HEK293 (cell line): ENCODE results near the gene ZNF296.
A peak's percentile ranks its signal among the peaks of the same experiment; 100 is the strongest.

Experiments
- CTCF ChIA-PET: fragments of 350-600 bp; formaldehyde crosslinking; extraction: SDS; loops from one replicate; lab custom pipeline; 2021; ENCODE audit warnings: antibody characterized with exemption; lab: Yijun Ruan, JAX
- POLR2A ChIA-PET: fragments of 300-600 bp; formaldehyde crosslinking; extraction: SDS; loops from one replicate; lab custom pipeline; 2020; ENCODE audit warnings: antibody characterized with exemption, inconsistent platforms; lab: Yijun Ruan, JAX
- H3K27ac ChIP-seq: fragments of 200-500 bp; sonication (Bioruptor generic); 2 replicates; pipeline ENCODE4 v1.5.1; 2014; ENCODE audit warnings: low read depth, low read length, control low read depth, inconsistent platforms; ENCODE audit errors: extremely low read depth
- H3K36me3 ChIP-seq, 2 experiments: fragments of 200-500 bp in 1 of 2; sonication (Bioruptor generic) in 1 of 2; 1 replicate in 1 of 2; 2 replicates in 1 of 2; pipeline ENCODE4 v1.5.1; 2014 to 2017; ENCODE audit warnings: inconsistent platforms in 2 of 2, low read length in 2 of 2; ENCODE audit not compliant: control insufficient read depth in 2 of 2, insufficient read depth in 1 of 2
- H3K4me1 ChIP-seq: fragments of 200-500 bp; sonication (Bioruptor generic); 2 replicates; pipeline ENCODE4 v1.5.1; 2014; ENCODE audit warnings: mild to moderate bottlenecking, low read length, inconsistent platforms; ENCODE audit not compliant: control insufficient read depth, insufficient read depth
- H3K4me3 ChIP-seq: 2 replicates; pipeline ENCODE4 v1.5.1; 2011; ENCODE audit warnings: low read depth, mild to moderate bottlenecking, control low read depth, low read length, moderate library complexity
- H3K9me3 ChIP-seq: fragments of 200-500 bp; sonication (Bioruptor generic); 2 replicates; pipeline ENCODE4 v1.5.1; 2014; ENCODE audit warnings: low read depth, low read length, inconsistent platforms; ENCODE audit not compliant: control insufficient read depth, insufficient read depth
- KLF1 ChIP-seq: fragments of 450-650 bp; formaldehyde crosslinking; IDR thresholded peaks from 2 replicates; pipeline ENCODE4 v1.5.1; 2016; ENCODE audit warnings: missing biosample characterization, missing genetic modification characterization
- KLF10 ChIP-seq: fragments of 450-650 bp; IDR thresholded peaks from 2 replicates; pipeline ENCODE4 v1.5.1; 2018; ENCODE audit warnings: missing biosample characterization, mild to moderate bottlenecking, missing genetic modification characterization
- MZF1 ChIP-seq: fragments of 450-650 bp; formaldehyde crosslinking; IDR thresholded peaks from 2 replicates; pipeline ENCODE4 v1.5.1; 2017; ENCODE audit warnings: missing biosample characterization, missing genetic modification characterization, borderline replicate concordance
- SCRT2 ChIP-seq: fragments of 450-650 bp; formaldehyde crosslinking; IDR thresholded peaks from 2 replicates; pipeline ENCODE4 v1.5.1; 2016; ENCODE audit warnings: missing biosample characterization, missing genetic modification characterization
- TCF7L2 ChIP-seq: IDR thresholded peaks from 2 replicates; pipeline ENCODE4 v1.6.1; 2011; ENCODE audit warnings: low read depth, mild to moderate bottlenecking, inconsistent platforms, low read length, moderate library complexity, borderline replicate concordance
- YY2 ChIP-seq: fragments of 450-650 bp; formaldehyde crosslinking; IDR thresholded peaks from 2 replicates; pipeline ENCODE4 v1.5.1; 2016; ENCODE audit warnings: missing biosample characterization, missing genetic modification characterization
- ZFHX2 ChIP-seq: fragments of 450-650 bp; formaldehyde crosslinking; conservative IDR thresholded peaks from 2 replicates; pipeline ENCODE4 v1.5.1; 2016; ENCODE audit warnings: missing biosample characterization, missing genetic modification characterization
- ZNF214 ChIP-seq: fragments of 450-650 bp; formaldehyde crosslinking; IDR thresholded peaks from 2 replicates; pipeline ENCODE4 v1.5.1; 2017; ENCODE audit warnings: missing biosample characterization, mild to moderate bottlenecking, missing genetic modification characterization, borderline replicate concordance
- ZNF23 ChIP-seq: fragments of 450-650 bp; formaldehyde crosslinking; IDR thresholded peaks from 2 replicates; pipeline ENCODE4 v1.5.1; 2016; ENCODE audit warnings: missing biosample characterization, missing genetic modification characterization, borderline replicate concordance
- ZNF391 ChIP-seq: fragments of 450-650 bp; formaldehyde crosslinking; IDR thresholded peaks from 2 replicates; pipeline ENCODE4 v1.5.1; 2016; ENCODE audit warnings: low read depth, missing biosample characterization, missing genetic modification characterization, borderline replicate concordance
- ZNF600 ChIP-seq: fragments of 450-650 bp; formaldehyde crosslinking; IDR thresholded peaks from 2 replicates; pipeline ENCODE4 v1.5.1; 2016; ENCODE audit warnings: missing biosample characterization, missing genetic modification characterization
- ZNF660 ChIP-seq: fragments of 450-650 bp; IDR thresholded peaks from 2 replicates; pipeline ENCODE4 v1.5.1; 2018; ENCODE audit warnings: missing biosample characterization, mild to moderate bottlenecking, missing genetic modification characterization
- ZNF792 ChIP-seq: fragments of 450-650 bp; formaldehyde crosslinking; IDR thresholded peaks from 2 replicates; pipeline ENCODE4 v1.5.1; 2016; ENCODE audit warnings: missing biosample characterization, missing genetic modification characterization
- ZSCAN30 ChIP-seq: fragments of 450-650 bp; IDR thresholded peaks from 2 replicates; pipeline ENCODE4 v1.5.1; 2018; ENCODE audit warnings: missing biosample characterization, mild to moderate bottlenecking, missing genetic modification characterization, moderate library complexity
- TF ChIP-seq, protein P1 (sequence below): fragments of 450-650 bp; formaldehyde crosslinking; IDR thresholded peaks from 2 replicates; pipeline ENCODE4 v1.5.1; 2016; ENCODE audit warnings: missing biosample characterization, missing genetic modification characterization
- TF ChIP-seq, protein P2 (sequence below): fragments of 450-650 bp; formaldehyde crosslinking; IDR thresholded peaks from 2 replicates; pipeline ENCODE4 v1.5.1; 2017; ENCODE audit warnings: missing biosample characterization, mild to moderate bottlenecking, missing genetic modification characterization, moderate library complexity
- TF ChIP-seq, protein P3 (sequence below): fragments of 450-650 bp; formaldehyde crosslinking; IDR thresholded peaks from 2 replicates; pipeline ENCODE4 v1.5.1; 2017; ENCODE audit warnings: missing biosample characterization, missing genetic modification characterization
- TF ChIP-seq, protein P4 (sequence below): fragments of 450-650 bp; formaldehyde crosslinking; IDR thresholded peaks from 2 replicates; pipeline ENCODE4 v1.5.1; 2016; ENCODE audit warnings: missing biosample characterization, missing genetic modification characterization

Gene ZNF296

DNA sequence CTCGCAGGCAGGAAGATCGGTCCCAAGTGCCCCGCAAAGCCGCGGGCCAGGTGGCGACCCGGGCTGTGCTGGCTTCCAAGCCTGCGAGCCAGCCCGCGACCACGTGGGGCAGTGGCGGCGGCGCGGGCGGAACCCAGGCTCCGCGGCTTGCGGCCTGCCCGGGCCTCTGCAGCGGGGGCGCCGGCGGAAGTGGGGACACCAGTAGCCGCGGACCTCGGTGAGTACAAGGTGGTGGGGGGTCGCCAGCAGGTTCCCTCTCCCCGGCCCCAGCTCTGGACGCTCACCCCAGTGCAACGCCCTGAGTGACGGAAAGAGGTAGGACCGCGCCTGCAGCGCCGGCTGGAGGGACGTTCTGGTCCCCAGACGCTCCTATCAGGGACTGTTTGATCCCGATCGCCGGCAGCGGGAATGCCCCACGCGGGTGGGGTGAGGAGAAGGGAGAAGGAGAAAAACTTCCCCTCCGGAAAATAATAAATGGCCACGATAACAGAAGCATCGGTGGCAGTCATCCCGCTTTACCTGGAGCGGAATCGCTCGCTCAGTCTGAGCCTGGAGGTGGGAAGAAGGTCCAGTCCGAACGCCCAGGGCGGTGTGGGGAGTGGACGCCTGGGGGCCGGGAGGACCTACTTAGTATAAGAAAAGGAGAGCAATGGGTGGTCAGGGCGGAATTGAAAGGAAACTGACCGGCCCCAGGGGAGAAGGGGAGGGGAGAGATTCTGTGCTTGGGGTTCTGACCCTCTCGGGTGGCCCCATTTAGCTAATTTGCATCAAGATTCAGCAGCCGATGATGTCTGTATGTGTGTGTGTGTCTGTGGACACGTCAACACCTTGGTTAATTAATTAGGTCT is 3.0 kb upstream of the ZNF296 start, which contains the start of gene GEMIN7 (continued):
- TF ChIP-seq ZNF214 (tag by site-specific recombination), result no peak
- TF ChIP-seq ZSCAN30 (tag by site-specific recombination), result peak; percentile 99
- TF ChIP-seq, protein P1, sequence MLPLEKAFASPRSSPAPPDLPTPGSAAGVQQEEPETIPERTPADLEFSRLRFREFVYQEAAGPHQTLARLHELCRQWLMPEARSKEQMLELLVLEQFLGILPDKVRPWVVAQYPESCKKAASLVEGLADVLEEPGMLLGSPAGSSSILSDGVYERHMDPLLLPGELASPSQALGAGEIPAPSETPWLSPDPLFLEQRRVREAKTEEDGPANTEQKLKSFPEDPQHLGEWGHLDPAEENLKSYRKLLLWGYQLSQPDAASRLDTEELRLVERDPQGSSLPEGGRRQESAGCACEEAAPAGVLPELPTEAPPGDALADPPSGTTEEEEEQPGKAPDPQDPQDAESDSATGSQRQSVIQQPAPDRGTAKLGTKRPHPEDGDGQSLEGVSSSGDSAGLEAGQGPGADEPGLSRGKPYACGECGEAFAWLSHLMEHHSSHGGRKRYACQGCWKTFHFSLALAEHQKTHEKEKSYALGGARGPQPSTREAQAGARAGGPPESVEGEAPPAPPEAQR (tag by site-specific recombination), result peak; percentile 86; the same call in 1 of the 2 replicates
- TF ChIP-seq, protein P2, sequence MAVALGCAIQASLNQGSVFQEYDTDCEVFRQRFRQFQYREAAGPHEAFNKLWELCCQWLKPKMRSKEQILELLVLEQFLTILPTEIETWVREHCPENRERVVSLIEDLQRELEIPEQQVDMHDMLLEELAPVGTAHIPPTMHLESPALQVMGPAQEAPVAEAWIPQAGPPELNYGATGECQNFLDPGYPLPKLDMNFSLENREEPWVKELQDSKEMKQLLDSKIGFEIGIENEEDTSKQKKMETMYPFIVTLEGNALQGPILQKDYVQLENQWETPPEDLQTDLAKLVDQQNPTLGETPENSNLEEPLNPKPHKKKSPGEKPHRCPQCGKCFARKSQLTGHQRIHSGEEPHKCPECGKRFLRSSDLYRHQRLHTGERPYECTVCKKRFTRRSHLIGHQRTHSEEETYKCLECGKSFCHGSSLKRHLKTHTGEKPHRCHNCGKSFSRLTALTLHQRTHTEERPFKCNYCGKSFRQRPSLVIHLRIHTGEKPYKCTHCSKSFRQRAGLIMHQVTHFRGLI (tag by site-specific recombination), result 0 out of 2 replicates have a peak, but pooled peaks have one; percentile 23
- TF ChIP-seq ZFHX2 (tag by site-specific recombination), result peak; percentile 49
- TF ChIP-seq ZNF792 (tag by site-specific recombination), result no peak
- TF ChIP-seq, protein P3, sequence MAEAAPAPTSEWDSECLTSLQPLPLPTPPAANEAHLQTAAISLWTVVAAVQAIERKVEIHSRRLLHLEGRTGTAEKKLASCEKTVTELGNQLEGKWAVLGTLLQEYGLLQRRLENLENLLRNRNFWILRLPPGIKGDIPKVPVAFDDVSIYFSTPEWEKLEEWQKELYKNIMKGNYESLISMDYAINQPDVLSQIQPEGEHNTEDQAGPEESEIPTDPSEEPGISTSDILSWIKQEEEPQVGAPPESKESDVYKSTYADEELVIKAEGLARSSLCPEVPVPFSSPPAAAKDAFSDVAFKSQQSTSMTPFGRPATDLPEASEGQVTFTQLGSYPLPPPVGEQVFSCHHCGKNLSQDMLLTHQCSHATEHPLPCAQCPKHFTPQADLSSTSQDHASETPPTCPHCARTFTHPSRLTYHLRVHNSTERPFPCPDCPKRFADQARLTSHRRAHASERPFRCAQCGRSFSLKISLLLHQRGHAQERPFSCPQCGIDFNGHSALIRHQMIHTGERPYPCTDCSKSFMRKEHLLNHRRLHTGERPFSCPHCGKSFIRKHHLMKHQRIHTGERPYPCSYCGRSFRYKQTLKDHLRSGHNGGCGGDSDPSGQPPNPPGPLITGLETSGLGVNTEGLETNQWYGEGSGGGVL (tag by site-specific recombination), result peak; percentile 81
- peak; percentile 53 for TF ChIP-seq YY2 (tag by site-specific recombination)
- peak; percentile 13; the same call in 1 of the 2 replicates for TF ChIP-seq KLF1
- TF ChIP-seq KLF10 (tag by site-specific recombination), result peak; percentile 77
- no peak for TF ChIP-seq ZNF23 (tag by site-specific recombination)
- TF ChIP-seq TCF7L2, result no peak
- TF ChIP-seq SCRT2 (tag by site-specific recombination), result peak; percentile 18; the same call in 1 of the 2 replicates

DNA sequence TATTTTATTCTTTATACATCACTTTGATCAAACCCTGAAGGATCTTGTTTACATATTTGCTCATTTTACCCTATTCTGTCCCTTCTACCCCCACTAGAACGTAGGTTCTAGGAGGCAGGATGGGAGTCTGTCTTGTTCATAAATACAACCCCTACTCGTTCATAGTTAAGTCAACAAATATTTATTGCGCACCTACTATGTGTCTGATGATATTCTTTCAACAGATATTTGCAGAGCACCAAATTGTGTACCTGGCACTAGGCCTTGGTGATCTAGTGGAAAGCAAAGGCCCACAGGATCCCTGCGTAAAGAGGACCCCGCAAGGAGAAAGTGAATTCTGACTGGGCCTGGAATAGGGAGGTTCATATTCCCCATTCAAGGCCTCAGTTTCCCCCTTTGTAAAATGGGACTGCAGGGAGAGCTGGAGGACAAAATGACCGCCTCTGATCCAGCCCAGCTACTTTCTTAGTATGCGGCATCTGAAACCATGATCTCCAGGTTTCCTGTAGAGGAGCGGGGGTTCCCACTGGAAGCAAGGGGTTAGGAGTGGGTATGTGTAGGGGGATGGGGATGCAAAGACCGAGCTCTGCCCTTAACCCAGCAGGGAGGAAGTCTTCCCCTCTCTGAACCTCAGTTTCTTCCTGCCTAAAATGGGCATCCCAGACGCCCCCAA is 2.2 kb upstream of the ZNF296 start:
- Histone ChIP-seq H3K4me3 (peak overlapping the region; percentile 75), H3K4me1 (peaks cover 18% of the 10 kb centered on the region), H3K9me3 (no peaks in the 10 kb centered on the region), H3K27ac (peak overlapping the region; percentile 62; the same call in 1 of the 2 replicates), H3K36me3 (peaks cover 12 to 22% of the 10 kb centered on the region in 2 experiments; a peak in 2 of 3 replicates)
- ChIA-PET CTCF (interaction anchor here (0.6 to 2.9 kb wide), 3 partner anchors 12 to 167 kb away, joined by 3 to 13 read pairs (median 3); partner anchors contain the start of gene EXOC3L2), POLR2A (interaction anchor here (0.6 to 3.5 kb wide), 7 partner anchors 11 to 207 kb away, joined by 3 to 45 read pairs (median 7); partner anchors contain the start of genes BLOC1S3, CLASRP, PPP1R37 and TRAPPC6A)
- TF ChIP-seq, protein P4, sequence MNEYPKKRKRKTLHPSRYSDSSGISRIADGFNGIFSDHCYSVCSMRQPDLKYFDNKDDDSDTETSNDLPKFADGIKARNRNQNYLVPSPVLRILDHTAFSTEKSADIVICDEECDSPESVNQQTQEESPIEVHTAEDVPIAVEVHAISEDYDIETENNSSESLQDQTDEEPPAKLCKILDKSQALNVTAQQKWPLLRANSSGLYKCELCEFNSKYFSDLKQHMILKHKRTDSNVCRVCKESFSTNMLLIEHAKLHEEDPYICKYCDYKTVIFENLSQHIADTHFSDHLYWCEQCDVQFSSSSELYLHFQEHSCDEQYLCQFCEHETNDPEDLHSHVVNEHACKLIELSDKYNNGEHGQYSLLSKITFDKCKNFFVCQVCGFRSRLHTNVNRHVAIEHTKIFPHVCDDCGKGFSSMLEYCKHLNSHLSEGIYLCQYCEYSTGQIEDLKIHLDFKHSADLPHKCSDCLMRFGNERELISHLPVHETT, result 0 out of 2 replicates have a peak, but pooled peaks have one; percentile 2
- no peak for TF ChIP-seq ZNF660 (tag by site-specific recombination)
- TF ChIP-seq MZF1, result peak; percentile 40; the same call in 1 of the 2 replicates
- TF ChIP-seq ZNF391 (tag by site-specific recombination), result 0 out of 2 replicates have a peak, but pooled peaks have one; percentile 13
- TF ChIP-seq ZNF600 (tag by site-specific recombination), result peak; percentile 73; the same call in 1 of the 2 replicates
